OCI-LY7 (cell line): ENCODE data around the gene ERGIC3. TPM values are rescaled to one million over a fixed set of nuclear protein-coding genes. Genes with fewer than 3 reads are reported as not detected.

Source experiments
- BruUV-seq: library from RNA; stranded (reverse); fragments of 400-500 nt; replicated peaks from 2 replicates; lab custom pipeline; 2021; lab: Mats Ljungman, UMichigan
- CTCF ChIA-PET: fragments of 300-600 bp; sonication (Branson Sonifier 250); formaldehyde crosslinking; loops from one replicate; lab custom pipeline; 2022; ENCODE audit warnings: antibody characterized with exemption; ENCODE audit not compliant: unreplicated experiment; lab: Charles Lee
- POLR2A ChIA-PET: fragments of 300-600 bp; sonication (Branson Sonifier 250); formaldehyde crosslinking; loops from one replicate; lab custom pipeline; 2022; ENCODE audit warnings: antibody characterized with exemption; lab: Charles Lee
- DNase-seq: peaks from one replicate; pipeline ENCODE4 v3.0.0-alpha.2; 2015; ENCODE audit warnings: low spot score
- H2AFZ ChIP-seq: fragments of 200-600 bp; sonication (generic), shearing (Covaris generic); 2 replicates; pipeline ENCODE4 v1.6.1; 2014; ENCODE audit warnings: mild to moderate bottlenecking, antibody characterized with exemption, low read length, moderate library complexity
- H3K27ac ChIP-seq: fragments of 200-600 bp; sonication (generic); 2 replicates; pipeline ENCODE4 v1.5.1; 2014; ENCODE audit warnings: mixed run types, low read depth, mild to moderate bottlenecking, moderate library complexity, low read length, inconsistent platforms; ENCODE audit not compliant: poor library complexity, severe bottlenecking
- H3K36me3 ChIP-seq: fragments of 200-600 bp; sonication (generic); 2 replicates; pipeline ENCODE4 v1.6.1; 2014; ENCODE audit warnings: mild to moderate bottlenecking, antibody characterized with exemption, low read length, moderate library complexity, mixed read lengths; ENCODE audit not compliant: insufficient read depth
- H3K4me1 ChIP-seq: fragments of 200-600 bp; sonication (generic); 2 replicates; pipeline ENCODE4 v1.5.1; 2014; ENCODE audit warnings: mild to moderate bottlenecking, low read length; ENCODE audit not compliant: insufficient read depth, poor library complexity, severe bottlenecking
- H3K4me2 ChIP-seq: fragments of 200-600 bp; sonication (generic); 2 replicates; pipeline ENCODE4 v1.6.1; 2014; ENCODE audit warnings: mild to moderate bottlenecking, low read length
- H3K4me3 ChIP-seq: fragments of 200-600 bp; sonication (generic); 2 replicates; pipeline ENCODE4 v1.5.1; 2014; ENCODE audit warnings: mild to moderate bottlenecking, low read depth, low read length; ENCODE audit not compliant: poor library complexity, severe bottlenecking
- H3K79me2 ChIP-seq: fragments of 200-600 bp; sonication (generic); 2 replicates; pipeline ENCODE4 v1.6.1; 2016; ENCODE audit warnings: low read depth, mild to moderate bottlenecking, low read length, moderate library complexity, mixed read lengths; ENCODE audit not compliant: insufficient read depth
- H3K9me2 ChIP-seq: fragments of 200-600 bp; sonication (generic); 2 replicates; pipeline ENCODE4 v1.6.1; 2016; ENCODE audit warnings: mild to moderate bottlenecking, low read length, mixed read lengths; ENCODE audit not compliant: insufficient read depth
- H3K9me3 ChIP-seq: fragments of 200-600 bp; sonication (generic); 2 replicates; pipeline ENCODE4 v1.6.1; 2014; ENCODE audit warnings: mild to moderate bottlenecking, mixed run types, low read length, mixed read lengths
- H4K20me1 ChIP-seq: fragments of 200-600 bp; sonication (generic); 2 replicates; pipeline ENCODE4 v1.6.1; 2014; ENCODE audit warnings: mild to moderate bottlenecking, antibody characterized with exemption, low read length, moderate library complexity, mixed read lengths; ENCODE audit not compliant: insufficient read depth
- EZH2phosphoT487 ChIP-seq: fragments of 200-600 bp; sonication (generic); IDR thresholded peaks from 2 replicates; pipeline ENCODE4 v1.6.1; 2018; ENCODE audit warnings: low read depth, borderline replicate concordance, mild to moderate bottlenecking, mixed run types, antibody characterized with exemption, low read length, moderate library complexity, mixed read lengths
- intact Hi-C: fragments of 100-400 bp; cut with micrococcal nuclease; formaldehyde crosslinking; loops from one replicate; pipeline ENCODE4 v1.10.0; 2022; ENCODE audit not compliant: unreplicated experiment
- total RNA-seq, 2 experiments: library from RNA; depleted of rRNA in 1 of 2; stranded (reverse); fragments of >200 nt in 1 of 2; shearing (Covaris generic) in 1 of 2; gene quantifications; 2 replicates each; pipeline ENCODE4 v1.2.3, GENCODE V29; 2014 to 2022
- TF ChIP-seq, protein P1 (sequence below): fragments of 200-600 bp; sonication (generic); conservative IDR thresholded peaks from 2 replicates; pipeline ENCODE4 v1.5.1; 2014; ENCODE audit warnings: mild to moderate bottlenecking, antibody characterized with exemption, low read length, moderate library complexity, mixed read lengths

The ERGIC3 gene
- total RNA-seq, 2 experiments from 2014 or later = 170 to 171 TPM

- H4K20me1 ChIP-seq = no peaks in the 10 kb centered on the region
- no peak overlapping the region for H3K4me2 ChIP-seq
- H3K9me3 ChIP-seq = no peaks in the 10 kb centered on the region
- POLR2A ChIA-PET = interaction anchor here (0.6 to 1.5 kb wide), 3 partner anchors 18 to 341 kb away, joined by 3 read pairs; no protein-coding TSS in a partner anchor
- peaks cover 11% of the 10 kb centered on the region for H3K79me2 ChIP-seq
- TF ChIP-seq, protein P1, sequence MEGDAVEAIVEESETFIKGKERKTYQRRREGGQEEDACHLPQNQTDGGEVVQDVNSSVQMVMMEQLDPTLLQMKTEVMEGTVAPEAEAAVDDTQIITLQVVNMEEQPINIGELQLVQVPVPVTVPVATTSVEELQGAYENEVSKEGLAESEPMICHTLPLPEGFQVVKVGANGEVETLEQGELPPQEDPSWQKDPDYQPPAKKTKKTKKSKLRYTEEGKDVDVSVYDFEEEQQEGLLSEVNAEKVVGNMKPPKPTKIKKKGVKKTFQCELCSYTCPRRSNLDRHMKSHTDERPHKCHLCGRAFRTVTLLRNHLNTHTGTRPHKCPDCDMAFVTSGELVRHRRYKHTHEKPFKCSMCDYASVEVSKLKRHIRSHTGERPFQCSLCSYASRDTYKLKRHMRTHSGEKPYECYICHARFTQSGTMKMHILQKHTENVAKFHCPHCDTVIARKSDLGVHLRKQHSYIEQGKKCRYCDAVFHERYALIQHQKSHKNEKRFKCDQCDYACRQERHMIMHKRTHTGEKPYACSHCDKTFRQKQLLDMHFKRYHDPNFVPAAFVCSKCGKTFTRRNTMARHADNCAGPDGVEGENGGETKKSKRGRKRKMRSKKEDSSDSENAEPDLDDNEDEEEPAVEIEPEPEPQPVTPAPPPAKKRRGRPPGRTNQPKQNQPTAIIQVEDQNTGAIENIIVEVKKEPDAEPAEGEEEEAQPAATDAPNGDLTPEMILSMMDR = no peak
- no peak for TF ChIP-seq EZH2phosphoT487
- no peaks in the 10 kb centered on the region for H3K9me2 ChIP-seq
- no TSS peak for BruUV-seq
- H3K4me3 ChIP-seq = no peak overlapping the region
- H3K27ac ChIP-seq = no peak overlapping the region
- intact Hi-C loops = no loop called here
- CTCF ChIA-PET = interaction anchor here (0.8 kb wide), 1 partner anchor 12 kb away, joined by 3 read pairs; no protein-coding TSS in a partner anchor
- peaks cover 93% of the 10 kb centered on the region for H3K36me3 ChIP-seq
- no peak overlapping the region for H2AFZ ChIP-seq
- no peak for DNase-seq
- H3K4me1 ChIP-seq = peaks cover 13% of the 10 kb centered on the region
Measured at GRCh38 chr20:35496481-35496880, 45.4 kb upstream of the ERGIC3 start.

GRCh38 chr20:35497320-35497719, 44.6 kb upstream of the ERGIC3 start:
- H3K9me3 ChIP-seq = no peaks in the 10 kb centered on the region
- no TSS peak for BruUV-seq
- TF ChIP-seq, protein P1 = no peak
- no peak for TF ChIP-seq EZH2phosphoT487
- H3K79me2 ChIP-seq = peaks cover 2% of the 10 kb centered on the region; the same call in 1 of the 2 replicates
- no peak overlapping the region for H3K4me3 ChIP-seq
- intact Hi-C loops = no loop called here
- peaks cover 92% of the 10 kb centered on the region for H3K36me3 ChIP-seq
- no peaks in the 10 kb centered on the region for H4K20me1 ChIP-seq
- no peak overlapping the region for H2AFZ ChIP-seq
- ChIA-PET POLR2A (interaction anchor here (1.0 to 1.1 kb wide), 2 partner anchors 10 to 43 kb away, joined by 4 read pairs; no protein-coding TSS in a partner anchor), CTCF (no interaction called here)
- DNase-seq = no peak
- no peaks in the 10 kb centered on the region for H3K9me2 ChIP-seq
- H3K4me2 ChIP-seq = no peak overlapping the region
- peaks cover 13% of the 10 kb centered on the region for H3K4me1 ChIP-seq
- H3K27ac ChIP-seq = no peak overlapping the region

DNA sequence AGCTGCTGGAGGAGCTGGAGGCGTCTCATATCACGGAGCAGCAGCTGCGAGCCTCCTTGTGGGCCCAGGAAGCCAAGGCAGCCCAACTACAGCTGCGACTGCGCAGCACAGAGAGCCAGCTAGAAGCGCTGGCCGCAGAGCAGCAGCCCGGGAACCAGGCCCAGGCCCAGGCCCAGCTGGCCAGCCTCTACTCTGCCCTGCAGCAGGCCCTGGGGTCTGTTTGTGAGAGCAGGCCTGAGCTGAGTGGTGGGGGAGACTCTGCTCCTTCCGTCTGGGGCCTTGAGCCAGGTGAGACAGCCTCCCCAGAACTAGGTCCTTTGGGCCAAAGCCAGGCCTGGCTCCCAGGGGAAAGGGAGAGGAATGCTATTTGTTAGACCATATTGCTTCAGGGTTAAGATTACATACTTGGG, 44.1 kb upstream of the ERGIC3 start:
- no peaks in the 10 kb centered on the region; the same call in 1 of the 2 replicates for H4K20me1 ChIP-seq
- H3K9me3 ChIP-seq = no peaks in the 10 kb centered on the region
- no peak overlapping the region for H2AFZ ChIP-seq
- H3K4me2 ChIP-seq = no peak overlapping the region
- H3K9me2 ChIP-seq = no peaks in the 10 kb centered on the region
- H3K4me1 ChIP-seq = peaks cover 16% of the 10 kb centered on the region
- POLR2A ChIA-PET = interaction anchor here (1.0 to 1.1 kb wide), 2 partner anchors 9 to 42 kb away, joined by 4 read pairs; no protein-coding TSS in a partner anchor
- H3K36me3 ChIP-seq = peaks cover 91% of the 10 kb centered on the region
- BruUV-seq = no TSS peak
- no peak overlapping the region for H3K4me3 ChIP-seq
- TF ChIP-seq EZH2phosphoT487 = no peak
- intact Hi-C loops = no loop called here
- no peak overlapping the region for H3K27ac ChIP-seq
- no peak for DNase-seq
- H3K79me2 ChIP-seq = no peaks in the 10 kb centered on the region
- CTCF ChIA-PET = no interaction called here
